PC-9 (cell line): ENCODE data around the gene PAPOLA. TPM values are rescaled to one million over a fixed set of nuclear protein-coding genes. Genes with fewer than 3 reads are reported as not detected.

ENCODE experiments used
- BruUV-seq: library from RNA; stranded (reverse); fragments of 400-500 nt; replicated peaks from 2 replicates; lab custom pipeline; 2021; lab: Mats Ljungman, UMichigan
- CTCF ChIA-PET: fragments of 300-600 bp; sonication (Branson Sonifier 250); formaldehyde crosslinking; loops from one replicate; lab custom pipeline; 2022; ENCODE audit warnings: antibody characterized with exemption; lab: Charles Lee
- POLR2A ChIA-PET: fragments of 300-600 bp; sonication (Branson Sonifier 250); formaldehyde crosslinking; loops from one replicate; lab custom pipeline; 2022; ENCODE audit warnings: antibody characterized with exemption; ENCODE audit not compliant: unreplicated experiment; lab: Charles Lee
- DNase-seq, 2 experiments: peaks; one replicate each; pipeline versions ENCODE4 v3.0.0 to v3.0.0-alpha.2; 2015 to 2022; ENCODE audit warnings: mixed read lengths in 1 of 2
- H2AFZ ChIP-seq: fragments of 200-600 bp; sonication (generic); 2 replicates; pipeline ENCODE4 v1.8.1; 2017; ENCODE audit warnings: antibody characterized with exemption
- H3F3A ChIP-seq: fragments of 200-600 bp; sonication (generic); 2 replicates; pipeline ENCODE4 v1.8.1; 2017; ENCODE audit warnings: antibody characterized with exemption, mild to moderate bottlenecking, low read depth; ENCODE audit not compliant: insufficient read depth
- H3K27ac ChIP-seq: fragments of 200-600 bp; sonication (generic); 2 replicates; pipeline ENCODE4 v1.6.1; 2016; ENCODE audit warnings: mixed run types
- H3K27me3 ChIP-seq: fragments of 200-600 bp; sonication (generic); 2 replicates; pipeline ENCODE4 v1.6.1; 2016; ENCODE audit warnings: low read depth, mixed run types; ENCODE audit not compliant: insufficient read depth
- H3K36me3 ChIP-seq: fragments of 200-600 bp; sonication (generic); 2 replicates; pipeline ENCODE4 v1.6.1; 2016; ENCODE audit warnings: low read depth, mixed run types
- H3K4me1 ChIP-seq: fragments of 200-600 bp; sonication (generic); replicated peaks from 2 replicates; pipeline ENCODE4 v1.6.1; 2016; ENCODE audit warnings: mixed run types; ENCODE audit not compliant: insufficient read depth
- H3K4me2 ChIP-seq: fragments of 200-600 bp; sonication (generic); 2 replicates; pipeline ENCODE4 v1.6.1; 2017; ENCODE audit warnings: mixed run types
- H3K4me3 ChIP-seq: fragments of 200-600 bp; sonication (generic); 2 replicates; pipeline ENCODE4 v1.6.1; 2016; ENCODE audit warnings: mixed run types
- H3K79me2 ChIP-seq: fragments of 200-600 bp; sonication (generic); 2 replicates; pipeline ENCODE4 v1.6.1; 2017; ENCODE audit warnings: low read depth, mixed run types
- H3K9me2 ChIP-seq: fragments of 200-600 bp; sonication (generic); 2 replicates; pipeline ENCODE4 v1.8.1; 2017; ENCODE audit warnings: mild to moderate bottlenecking; ENCODE audit not compliant: insufficient read depth
- H3K9me3 ChIP-seq: fragments of 200-600 bp; sonication (generic); 2 replicates; pipeline ENCODE4 v1.8.1; 2016; ENCODE audit warnings: low read depth; ENCODE audit not compliant: insufficient read depth
- H4K20me1 ChIP-seq: fragments of 200-600 bp; sonication (generic); 2 replicates; pipeline ENCODE4 v1.8.1; 2017; ENCODE audit not compliant: insufficient read depth
- CTCF ChIP-seq: fragments of 200-600 bp; sonication (generic); conservative IDR thresholded peaks from 2 replicates; pipeline ENCODE4 v1.6.1; 2017; ENCODE audit warnings: mixed run types, antibody characterized with exemption, mild to moderate bottlenecking, moderate library complexity
- EZH2 ChIP-seq: fragments of 200-600 bp; sonication (generic); IDR thresholded peaks from 2 replicates; pipeline ENCODE4 v1.8.0; 2017; ENCODE audit warnings: antibody characterized with exemption, low read depth
- intact Hi-C: fragments of 100-400 bp; cut with micrococcal nuclease; formaldehyde crosslinking; loops from one replicate; pipeline ENCODE4 v1.10.0; 2022; ENCODE audit not compliant: unreplicated experiment
- total RNA-seq: library from RNA; stranded (reverse); gene quantifications from 2 replicates; pipeline ENCODE4 v1.2.3, GENCODE V29; 2021

Gene PAPOLA
- total RNA-seq, 1 experiment from 2014 or later, result 68.4 TPM

GRCh38 chr14:96512122-96512521 is 9.9 kb downstream of the PAPOLA start:
- H3K27me3 ChIP-seq, result no peaks in the 10 kb centered on the region
- H3K79me2 ChIP-seq, result peaks cover 99% of the 10 kb centered on the region
- no peaks in the 10 kb centered on the region for H3K4me1 ChIP-seq
- intact Hi-C loops, result no loop called here
- H2AFZ ChIP-seq, result no peak overlapping the region
- no peak overlapping the region for H3K27ac ChIP-seq
- H4K20me1 ChIP-seq, result peaks cover 93% of the 10 kb centered on the region
- DNase-seq, result no peak
- no peak overlapping the region for H3K4me2 ChIP-seq
- POLR2A ChIA-PET, result no interaction called here
- no peaks in the 10 kb centered on the region for H3K36me3 ChIP-seq
- no peaks in the 10 kb centered on the region for H3K9me3 ChIP-seq
- BruUV-seq, result no TSS peak
- TF ChIP-seq EZH2, result no peak
- TF ChIP-seq CTCF, result no peak
- H3F3A ChIP-seq, result no peaks in the 10 kb centered on the region
- CTCF ChIA-PET, result no interaction called here
- no peak overlapping the region for H3K4me3 ChIP-seq
- H3K9me2 ChIP-seq, result no peaks in the 10 kb centered on the region

- H2AFZ ChIP-seq, result no peak overlapping the region
- no TSS peak for BruUV-seq
- intact Hi-C loops, result no loop called here
- peaks cover 100% of the 10 kb centered on the region for H3K79me2 ChIP-seq
- H3K4me2 ChIP-seq, result no peak overlapping the region
- H3K4me3 ChIP-seq, result no peak overlapping the region
- H3K4me1 ChIP-seq, result no peaks in the 10 kb centered on the region
- no peaks in the 10 kb centered on the region for H3F3A ChIP-seq
- CTCF ChIA-PET, result no interaction called here
- no peaks in the 10 kb centered on the region for H3K9me3 ChIP-seq
- H3K9me2 ChIP-seq, result no peaks in the 10 kb centered on the region
- no peaks in the 10 kb centered on the region for H3K36me3 ChIP-seq
- TF ChIP-seq EZH2 (no peak), CTCF (no peak)
- no peak overlapping the region for H3K27ac ChIP-seq
- POLR2A ChIA-PET, result no interaction called here
- DNase-seq, result no peak
- H3K27me3 ChIP-seq, result no peaks in the 10 kb centered on the region
- H4K20me1 ChIP-seq, result peaks cover 96% of the 10 kb centered on the region
Observed at GRCh38 chr14:96512602-96513397, 10.6 kb downstream of the PAPOLA start.

GRCh38 chr14:96514694-96515093 is 12.5 kb downstream of the PAPOLA start:
- H3K4me2 ChIP-seq, result no peak overlapping the region
- BruUV-seq, result no TSS peak
- TF ChIP-seq CTCF, result no peak
- no peak for TF ChIP-seq EZH2
- ChIA-PET CTCF (no interaction called here), POLR2A (no interaction called here)
- H3K36me3 ChIP-seq, result no peaks in the 10 kb centered on the region
- H3K27me3 ChIP-seq, result no peaks in the 10 kb centered on the region
- intact Hi-C loops, result no loop called here
- H3K9me3 ChIP-seq, result no peaks in the 10 kb centered on the region
- no peak overlapping the region for H3K4me3 ChIP-seq
- peaks cover 88% of the 10 kb centered on the region for H4K20me1 ChIP-seq
- H3F3A ChIP-seq, result no peaks in the 10 kb centered on the region
- H3K79me2 ChIP-seq, result peaks cover 89% of the 10 kb centered on the region
- no peak overlapping the region for H3K27ac ChIP-seq
- no peaks in the 10 kb centered on the region for H3K9me2 ChIP-seq
- no peak overlapping the region for H2AFZ ChIP-seq
- no peak for DNase-seq
- H3K4me1 ChIP-seq, result no peaks in the 10 kb centered on the region
